ENCODE measurements around the gene PGAM2. TPM values are rescaled to one million over a fixed set of nuclear protein-coding genes. Genes with fewer than 3 reads are reported as not detected.

Gene PGAM2
- total and polyA plus RNA-seq, 2 of the 4 experiments (the other 2 are of a cell fraction) = not detected

GRCh38 chr7:44097064-44097932, 31.9 kb upstream of the PGAM2 start:
- Histone ChIP-seq H3K9me1 (ENCODE audit: insufficient read depth, low read length) (peaks cover 13% of the 10 kb centered on the region), H3K4me1 (ENCODE audit: control insufficient read depth, insufficient read depth, low read length) (peaks cover 20% of the 10 kb centered on the region), H2BK5ac (ENCODE audit: low read depth, low read length, poor library complexity, severe bottlenecking) (no peak overlapping the region), H3K9me3 (ENCODE audit: control insufficient read depth, insufficient read depth, low read length) (no peaks in the 10 kb centered on the region), H3K18ac (ENCODE audit: low read depth, low read length) (no peak overlapping the region), H3K23ac (ENCODE audit: low read depth, low read length) (no peak overlapping the region), H3K27ac (ENCODE audit: insufficient read depth, low read length) (no peak overlapping the region), H4K91ac (ENCODE audit: insufficient read depth, low read depth, low read length) (no peak overlapping the region), H3K27me3 (ENCODE audit: control insufficient read depth, insufficient read depth, low read length) (no peaks in the 10 kb centered on the region), H3K4ac (ENCODE audit: low read depth, low read length) (no peak overlapping the region), H2AK9ac (replicated peaks; ENCODE audit: low read depth, low read length, poor library complexity) (no peak overlapping the region), H3K56ac (ENCODE audit: extremely low read depth, insufficient read depth, low read length) (no peak overlapping the region), H3K14ac (replicated peaks; ENCODE audit: low read depth, low read length) (no peak overlapping the region), H3K4me3 (ENCODE audit: insufficient read depth, low read depth, low read length) (no peak overlapping the region), H3K9ac (ENCODE audit: low read depth, low read length) (no peak overlapping the region), H3K4me2 (ENCODE audit: low read depth, low read length) (no peak overlapping the region), H2AK5ac (ENCODE audit: low read depth, low read length) (no peak overlapping the region), H4K20me1 (ENCODE audit: insufficient read depth, low read length) (no peaks in the 10 kb centered on the region), H4K8ac (ENCODE audit: low read depth in 2 of 2, low read length in 2 of 2) (no peak overlapping the region), H4K5ac (ENCODE audit: low read depth, low read length) (no peak overlapping the region), H2AFZ (replicated peaks; ENCODE audit: low read length, poor library complexity) (no peak overlapping the region), H2BK120ac (ENCODE audit: low read depth, low read length) (no peak overlapping the region), H3K36me3 (ENCODE audit: control insufficient read depth, insufficient read depth, low read length) (no peaks in the 10 kb centered on the region), H3K79me1 (ENCODE audit: low read depth in 1 of 2, low read length in 2 of 2) (no peaks in the 10 kb centered on the region), H2BK20ac (ENCODE audit: low read depth, low read length) (no peak overlapping the region; the same call in 1 of the 2 replicates), H2BK15ac (ENCODE audit: low read depth, low read length) (no peak overlapping the region)
- dilution Hi-C loops (cut with HindIII; ENCODE audit: low sequenced_read_pairs, unreplicated experiment) (no loop called here), in situ Hi-C loops (cut with MboI; ENCODE audit: low sequenced_read_pairs) (no loop called here), intact Hi-C loops (cut with micrococcal nuclease) (no loop called here)
- no TSS peak for BruUV-seq (replicated peaks)
- DNase-seq (no peak), ATAC-seq (ENCODE audit: low read depth) (no peak)
- CTCF ChIA-PET = no interaction called here
- WGBS, 2 experiments (ENCODE audit: extremely low coverage in 2 of 2, insufficient read length in 1 of 2) = no CpG with 5 or more reads among the region's 9 CpGs
- POLR2A ChIA-PET (ENCODE audit: unreplicated experiment) = no interaction called here
- TF ChIP-seq MXI1 (IDR thresholded peaks at IDR 0.05; ENCODE audit: borderline replicate concordance, low read depth, low read length) = no peak
- TF ChIP-seq FOS (IDR thresholded peaks at IDR 0.05; ENCODE audit: low read depth, low read length) = no peak
- TF ChIP-seq NFE2L2 (IDR thresholded peaks at IDR 0.05; ENCODE audit: low read depth, low read length) = no peak
- TF ChIP-seq POLR2A (IDR thresholded peaks at IDR 0.05; ENCODE audit: low read depth, low read length) = no peak
- TF ChIP-seq MAFK (IDR thresholded peaks at IDR 0.05; ENCODE audit: low read depth, low read length) = no peak
- no peak for TF ChIP-seq CTCF (conservative IDR thresholded peaks at IDR 0.05; ENCODE audit: low read depth, low read length)
- TF ChIP-seq ELK1 (IDR thresholded peaks at IDR 0.05; ENCODE audit: borderline replicate concordance, low read depth, low read length) = no peak
- TF ChIP-seq CEBPB (IDR thresholded peaks at IDR 0.05; ENCODE audit: low read depth, low read length) = no peak
- no peak for TF ChIP-seq BHLHE40 (IDR thresholded peaks at IDR 0.05; ENCODE audit: low read depth, low read length)
- TF ChIP-seq RFX5 (IDR thresholded peaks at IDR 0.05; ENCODE audit: low read depth, low read length) = no peak
- TF ChIP-seq RAD21 (IDR thresholded peaks at IDR 0.05; ENCODE audit: low read length) = no peak
- TF ChIP-seq CHD1 (IDR thresholded peaks at IDR 0.05; ENCODE audit: low read depth, low read length) = no peak
- no peak for TF ChIP-seq SMC3 (IDR thresholded peaks at IDR 0.05; ENCODE audit: low read depth, low read length)
- TF ChIP-seq USF2 (IDR thresholded peaks at IDR 0.05; ENCODE audit: low read depth, low read length) = no peak
- TF ChIP-seq MAZ (IDR thresholded peaks at IDR 0.05; ENCODE audit: borderline replicate concordance, low read depth, low read length) = no peak
